Measurements from ENCODE around the gene FMN1.

DNA sequence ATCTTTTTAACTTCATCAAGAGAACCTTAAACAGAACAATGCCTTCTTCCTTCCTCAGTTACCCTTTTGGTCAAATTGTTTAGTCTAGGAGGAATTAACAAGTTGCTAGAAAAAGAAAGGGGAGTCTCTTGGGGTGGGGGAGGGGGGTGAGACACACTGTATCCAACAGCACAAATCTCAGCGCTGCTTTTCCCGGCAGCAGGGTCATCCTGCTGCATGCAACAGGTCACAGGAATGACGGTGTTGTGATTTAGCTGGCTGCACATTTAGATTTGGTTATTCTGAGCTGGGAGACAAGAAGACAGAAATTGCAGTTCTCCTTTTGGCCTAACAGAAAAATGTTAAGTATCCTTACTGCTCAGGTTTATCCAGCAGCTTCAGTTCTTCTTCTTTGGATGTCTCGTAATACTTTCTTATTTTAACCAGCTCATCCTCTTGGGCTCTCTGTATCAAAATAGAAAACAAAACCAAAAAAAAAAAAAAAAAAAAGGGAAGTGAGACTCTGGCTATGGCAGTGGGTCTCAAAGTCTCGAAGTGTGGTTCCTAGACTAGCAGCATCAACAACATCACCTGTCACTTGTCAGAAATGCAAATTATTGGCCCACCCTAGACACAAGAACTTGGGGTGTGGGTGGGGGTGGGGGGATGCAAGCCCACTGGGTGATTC, 286.2 kb downstream of the FMN1 start:
- TF ChIP-seq, protein P1, sequence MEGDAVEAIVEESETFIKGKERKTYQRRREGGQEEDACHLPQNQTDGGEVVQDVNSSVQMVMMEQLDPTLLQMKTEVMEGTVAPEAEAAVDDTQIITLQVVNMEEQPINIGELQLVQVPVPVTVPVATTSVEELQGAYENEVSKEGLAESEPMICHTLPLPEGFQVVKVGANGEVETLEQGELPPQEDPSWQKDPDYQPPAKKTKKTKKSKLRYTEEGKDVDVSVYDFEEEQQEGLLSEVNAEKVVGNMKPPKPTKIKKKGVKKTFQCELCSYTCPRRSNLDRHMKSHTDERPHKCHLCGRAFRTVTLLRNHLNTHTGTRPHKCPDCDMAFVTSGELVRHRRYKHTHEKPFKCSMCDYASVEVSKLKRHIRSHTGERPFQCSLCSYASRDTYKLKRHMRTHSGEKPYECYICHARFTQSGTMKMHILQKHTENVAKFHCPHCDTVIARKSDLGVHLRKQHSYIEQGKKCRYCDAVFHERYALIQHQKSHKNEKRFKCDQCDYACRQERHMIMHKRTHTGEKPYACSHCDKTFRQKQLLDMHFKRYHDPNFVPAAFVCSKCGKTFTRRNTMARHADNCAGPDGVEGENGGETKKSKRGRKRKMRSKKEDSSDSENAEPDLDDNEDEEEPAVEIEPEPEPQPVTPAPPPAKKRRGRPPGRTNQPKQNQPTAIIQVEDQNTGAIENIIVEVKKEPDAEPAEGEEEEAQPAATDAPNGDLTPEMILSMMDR (conservative IDR thresholded peaks at IDR 0.05; ENCODE audit: low read depth, low read length) = no peak
- TF ChIP-seq EZH2 (IDR thresholded peaks at IDR 0.05; ENCODE audit: borderline replicate concordance, low read depth, low read length, poor library complexity, severe bottlenecking) = no peak

All from A673 (cell line).